GM21529 (cell line): ENCODE data around the gene NKD1.
A peak's percentile ranks its signal among the peaks of the same experiment; 100 is the strongest.

Source experiments
- ATAC-seq: cut with Tn5 transposase; IDR thresholded peaks from one replicate; pipeline ENCODE4 v1.9.1; 2021; ENCODE audit not compliant: unreplicated experiment

The NKD1 gene

GRCh38 chr16:50692644-50692998 lies 144.4 kb downstream of the NKD1 start:
- no peak for ATAC-seq

- ATAC-seq, result no peak
Measured at GRCh38 chr16:50692999-50693781, 145.0 kb downstream of the NKD1 start, which contains the start of gene NOD2. TSS of gene NOD2 (plus strand) at chr16:50693606. CDS start at chr16:50699496, 5,890 bp downstream.

- ATAC-seq, result no peak
Measured at GRCh38 chr16:50694206-50694605, 146.0 kb downstream of the NKD1 start.

DNA sequence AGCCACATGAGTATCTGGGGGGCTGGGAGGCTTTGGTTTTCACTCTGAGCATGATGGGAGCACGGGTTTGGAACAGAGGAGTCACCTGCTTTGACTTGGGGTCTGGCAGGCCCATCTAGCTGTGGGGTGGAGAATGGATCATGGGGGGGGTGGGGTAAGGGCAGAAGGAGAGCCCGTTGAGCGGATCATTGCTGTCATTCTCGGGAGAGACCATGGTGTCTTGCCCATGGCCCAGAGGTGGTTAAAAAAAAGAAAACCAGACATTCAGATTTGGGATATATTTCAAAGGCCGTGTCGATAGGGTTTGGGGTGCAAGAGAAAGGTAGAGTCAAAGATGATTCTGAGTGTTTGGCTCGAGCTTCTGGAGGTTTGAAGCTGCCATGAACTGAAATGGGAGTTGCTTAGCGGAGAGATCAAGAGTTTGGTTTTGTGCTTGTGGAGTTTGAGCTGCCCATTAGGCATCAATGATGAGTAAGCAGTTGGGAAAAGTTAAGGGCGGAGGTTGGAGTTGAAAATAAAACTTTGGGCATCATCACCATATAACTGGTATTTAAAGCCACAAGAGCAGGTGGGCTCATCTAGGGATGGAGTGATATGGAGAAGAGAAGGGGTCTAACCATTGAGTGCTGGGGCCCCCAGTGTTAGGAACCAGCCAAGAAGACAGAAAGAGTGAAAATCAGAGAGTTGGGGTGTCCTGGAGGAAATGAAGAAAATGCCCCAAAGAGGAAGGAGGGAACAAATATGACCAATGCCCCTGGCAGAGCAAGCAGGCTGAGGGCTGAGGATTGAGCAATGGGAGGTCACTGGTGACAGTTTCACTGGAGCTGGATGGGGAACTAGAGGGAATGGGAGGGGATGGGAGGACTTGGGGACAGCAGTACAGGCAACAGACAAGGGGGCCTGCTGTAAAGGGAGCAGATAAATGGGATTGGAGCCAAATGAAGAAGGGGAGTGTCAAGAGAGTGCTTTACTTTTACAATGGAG lies 147.1 kb downstream of the NKD1 start:
- no peak for ATAC-seq

DNA sequence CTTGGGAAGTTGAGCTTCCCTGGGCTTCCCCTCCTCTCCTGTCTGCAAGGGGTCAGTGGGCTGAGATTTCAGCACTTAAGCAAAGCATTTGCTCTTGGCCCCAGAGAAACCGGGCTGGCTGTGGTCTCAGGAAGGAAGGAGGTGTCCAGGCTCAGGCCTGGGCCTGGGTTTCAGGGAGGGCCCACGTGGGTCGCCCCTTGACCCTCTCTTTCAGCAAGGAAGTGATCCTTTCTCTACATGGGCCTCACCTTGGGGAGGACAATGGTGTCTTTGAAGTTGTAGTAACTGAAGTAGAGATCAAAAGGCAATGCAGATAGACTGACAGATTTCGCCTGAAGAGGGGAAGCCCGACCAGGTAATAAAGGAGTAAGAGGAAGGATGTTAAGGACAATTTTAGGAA lies 147.9 kb downstream of the NKD1 start:
- peak; percentile 14 for ATAC-seq

DNA sequence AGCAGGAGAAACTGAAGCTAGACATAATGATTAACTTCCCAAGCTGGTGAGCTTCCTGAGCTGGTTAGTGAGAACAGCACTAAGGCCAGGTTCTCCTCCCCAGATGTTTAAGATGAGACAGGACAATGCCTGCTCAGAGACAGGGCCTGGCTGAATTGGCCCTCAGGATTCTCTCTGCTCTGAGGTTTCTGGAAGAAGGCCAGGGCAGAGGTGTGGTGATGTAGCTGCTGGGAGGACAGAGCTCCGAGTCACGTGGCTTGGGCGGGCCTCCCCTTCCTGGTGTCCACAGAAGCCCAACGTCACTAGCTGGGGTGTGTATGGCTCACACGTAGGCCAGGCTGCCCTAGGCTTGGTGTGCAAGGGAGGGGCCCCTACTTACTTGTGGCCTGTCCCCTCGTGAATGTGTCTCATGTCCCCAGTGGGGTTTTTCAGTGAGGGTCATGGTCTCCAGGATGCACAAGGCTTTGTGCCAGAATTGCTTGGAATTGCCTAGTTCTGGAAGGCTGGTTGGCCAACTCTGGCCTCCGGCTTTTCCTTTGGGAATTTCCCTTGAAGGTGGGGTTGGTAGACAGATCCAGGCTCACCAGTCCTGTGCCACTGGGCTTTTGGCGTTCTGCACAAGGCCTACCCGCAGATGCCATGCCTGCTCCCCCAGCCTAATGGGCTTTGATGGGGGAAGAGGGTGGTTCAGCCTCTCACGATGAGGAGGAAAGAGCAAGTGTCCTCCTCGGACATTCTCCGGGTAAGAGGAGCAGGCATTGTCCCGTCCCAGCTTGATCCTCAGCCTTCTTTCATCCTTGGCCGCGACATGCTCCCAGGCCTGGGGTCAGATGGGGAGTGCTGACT lies 148.6 kb downstream of the NKD1 start:
- peak; percentile 57 for ATAC-seq

DNA sequence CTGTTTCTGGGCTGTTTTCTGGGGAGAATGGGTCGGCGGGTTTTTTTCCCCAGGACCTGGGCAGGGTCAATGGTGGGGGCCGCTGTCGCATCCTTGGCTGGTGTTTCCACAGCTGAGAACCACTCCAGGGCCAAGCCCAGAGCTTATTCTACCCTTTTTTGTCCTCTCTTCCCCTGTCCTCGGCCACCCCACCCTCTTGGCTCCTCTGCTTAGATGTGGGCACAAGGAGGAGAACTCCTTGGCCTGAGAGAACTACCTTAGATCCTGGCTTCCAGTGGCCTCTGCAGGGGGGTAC lies 149.2 kb downstream of the NKD1 start:
- ATAC-seq, result no peak

- peak; percentile 50 for ATAC-seq
Measured at GRCh38 chr16:50697881-50698767, 149.9 kb downstream of the NKD1 start.
